Activated CD8-positive, alpha-beta memory T cell treated with anti-CD3 and anti-CD28 coated beads, Interleukin-2, amount 10 ng/mL, durations not matched to agents 7 days and 5 days (primary cell): ENCODE data around the gene SLC23A3. TPM values are rescaled to one million over a fixed set of nuclear protein-coding genes. Genes with fewer than 3 reads are reported as not detected.

Experiments used
- ATAC-seq: fragments of 150-1000 bp; cut with Tn5 transposase; one replicate; pipeline ENCODE4 v1.10.0; 2021; ENCODE audit warnings: moderate library complexity
- CTCF ChIA-PET: fragments of 350-600 bp; sonication (Branson Sonifier 250); formaldehyde crosslinking; loops from one replicate; lab custom pipeline; 2021; ENCODE audit warnings: antibody characterized with exemption; lab: Charles Lee
- DNase-seq: peaks from one replicate; pipeline ENCODE4 v3.0.0-alpha.2; 2020
- H3K27ac Mint-ChIP-seq: one replicate; pipeline ENCODE4 v1.8.0; 2021; ENCODE audit warnings: mild to moderate bottlenecking, mixed read lengths
- H3K27me3 Mint-ChIP-seq: one replicate; pipeline ENCODE4 v1.8.0; 2021; ENCODE audit warnings: mixed read lengths
- H3K36me3 Mint-ChIP-seq: one replicate; pipeline ENCODE4 v1.8.0; 2021; ENCODE audit warnings: mild to moderate bottlenecking, mixed read lengths
- H3K4me1 Mint-ChIP-seq: one replicate; pipeline ENCODE4 v1.8.0; 2021; ENCODE audit warnings: mixed read lengths
- H3K4me3 Mint-ChIP-seq: one replicate; pipeline ENCODE4 v1.8.0; 2021; ENCODE audit warnings: mild to moderate bottlenecking, moderate library complexity, mixed read lengths
- H3K9me3 Mint-ChIP-seq: one replicate; pipeline ENCODE4 v1.8.0; 2022; ENCODE audit warnings: low read depth, mixed read lengths
- total RNA-seq, 2 experiments: library from RNA; stranded (reverse); gene quantifications; one replicate each; pipeline ENCODE4 v1.2.3, GENCODE V29; 2021

Gene SLC23A3
- total RNA-seq, 2 experiments from 2014 or later, result 2.6 to 3.2 TPM

- DNase-seq, result no peak
- Mint-ChIP-seq H3K27me3 (no peaks in the 10 kb centered on the region), H3K4me1 (peaks cover 12% of the 10 kb centered on the region), H3K27ac (no peak overlapping the region), H3K4me3 (no peak overlapping the region), H3K36me3 (no peaks in the 10 kb centered on the region), H3K9me3 (no peaks in the 10 kb centered on the region)
- ATAC-seq, result no peak
- CTCF ChIA-PET, result interaction anchor here (1.0 to 10.6 kb wide), 9 partner anchors 10 to 177 kb away, joined by 3 to 141 read pairs (median 5); partner anchors contain the start of gene IHH
Observed at GRCh38 chr2:219122202-219122980, 47.4 kb downstream of the SLC23A3 start.

- H3K27ac Mint-ChIP-seq, result no peak overlapping the region
- no peaks in the 10 kb centered on the region for H3K36me3 Mint-ChIP-seq
- peaks cover 9% of the 10 kb centered on the region for H3K4me1 Mint-ChIP-seq
- H3K27me3 Mint-ChIP-seq, result no peaks in the 10 kb centered on the region
- H3K9me3 Mint-ChIP-seq, result no peaks in the 10 kb centered on the region
- CTCF ChIA-PET, result interaction anchor here (0.7 to 10.6 kb wide), 26 partner anchors 8 to 232 kb away, joined by 3 to 141 read pairs (median 4); partner anchors contain the start of gene IHH
- no peak for ATAC-seq
- H3K4me3 Mint-ChIP-seq, result no peak overlapping the region
- no peak for DNase-seq
Observed at GRCh38 chr2:219120082-219120481, 49.7 kb downstream of the SLC23A3 start.

GRCh38 chr2:219119422-219120043 lies 50.3 kb downstream of the SLC23A3 start:
- CTCF ChIA-PET, result interaction anchor here (0.7 to 10.6 kb wide), 28 partner anchors 9 to 232 kb away, joined by 3 to 141 read pairs (median 4); partner anchors contain the start of gene IHH
- no peaks in the 10 kb centered on the region for H3K36me3 Mint-ChIP-seq
- H3K4me3 Mint-ChIP-seq, result no peak overlapping the region
- DNase-seq (peak; percentile 69), ATAC-seq (peak; percentile 49)
- H3K9me3 Mint-ChIP-seq, result no peaks in the 10 kb centered on the region
- no peak overlapping the region for H3K27ac Mint-ChIP-seq
- peaks cover 7% of the 10 kb centered on the region for H3K4me1 Mint-ChIP-seq
- no peaks in the 10 kb centered on the region for H3K27me3 Mint-ChIP-seq

- Mint-ChIP-seq H3K4me3 (no peak overlapping the region), H3K9me3 (no peaks in the 10 kb centered on the region), H3K4me1 (no peaks in the 10 kb centered on the region), H3K27ac (no peak overlapping the region), H3K27me3 (no peaks in the 10 kb centered on the region), H3K36me3 (no peaks in the 10 kb centered on the region)
- DNase-seq (no peak), ATAC-seq (no peak)
- CTCF ChIA-PET, result interaction anchor here (1.3 to 10.6 kb wide), 9 partner anchors 10 to 175 kb away, joined by 3 to 141 read pairs (median 7); partner anchors contain the start of gene IHH
Observed at GRCh38 chr2:219118504-219118903, 51.3 kb downstream of the SLC23A3 start.

GRCh38 chr2:219116776-219117646 lies 52.8 kb downstream of the SLC23A3 start:
- CTCF ChIA-PET, result interaction anchor here (1.4 to 10.6 kb wide), 7 partner anchors 10 to 183 kb away, joined by 3 to 141 read pairs (median 12); partner anchors contain the start of gene IHH
- no peaks in the 10 kb centered on the region for H3K36me3 Mint-ChIP-seq
- ATAC-seq, result no peak
- H3K4me1 Mint-ChIP-seq, result peaks cover 2% of the 10 kb centered on the region
- H3K4me3 Mint-ChIP-seq, result no peak overlapping the region
- H3K9me3 Mint-ChIP-seq, result no peaks in the 10 kb centered on the region
- DNase-seq, result no peak
- no peaks in the 10 kb centered on the region for H3K27me3 Mint-ChIP-seq
- no peak overlapping the region for H3K27ac Mint-ChIP-seq

DNA sequence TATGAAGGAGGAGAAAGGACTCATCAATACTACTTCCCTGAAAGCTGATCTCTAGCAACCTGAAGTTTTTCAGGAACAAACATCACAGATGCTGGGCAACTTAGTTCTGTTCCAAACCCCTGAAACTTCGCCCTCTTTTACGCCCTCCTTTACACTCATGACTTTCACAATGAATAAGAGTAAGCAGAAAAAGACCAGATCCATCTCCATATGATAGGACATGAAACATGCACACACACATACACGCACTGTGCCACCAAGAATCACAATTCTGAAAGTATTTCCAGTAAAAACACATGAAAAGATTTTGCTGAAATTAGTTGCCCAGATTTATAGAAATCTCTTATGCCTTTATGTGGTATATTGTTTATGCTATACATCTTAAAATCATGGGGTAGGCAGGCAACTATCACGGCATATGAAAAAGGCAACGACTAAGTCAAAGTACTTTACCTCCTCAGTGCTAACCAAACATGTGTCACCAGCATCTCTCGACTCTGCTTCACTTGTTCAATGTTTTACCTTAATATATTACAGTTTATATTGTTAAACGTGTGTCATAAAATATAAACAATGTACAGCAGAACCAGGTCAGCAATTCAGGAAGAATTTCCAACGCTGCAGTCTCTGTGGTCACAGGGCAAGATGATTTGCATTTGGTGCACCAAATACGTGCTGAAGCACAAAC lies 57.0 kb downstream of the SLC23A3 start:
- H3K9me3 Mint-ChIP-seq, result no peaks in the 10 kb centered on the region
- ATAC-seq, result no peak
- H3K4me1 Mint-ChIP-seq, result peaks cover 2% of the 10 kb centered on the region
- H3K27ac Mint-ChIP-seq, result no peak overlapping the region
- DNase-seq, result no peak
- H3K4me3 Mint-ChIP-seq, result no peak overlapping the region
- no peaks in the 10 kb centered on the region for H3K27me3 Mint-ChIP-seq
- H3K36me3 Mint-ChIP-seq, result no peaks in the 10 kb centered on the region
- CTCF ChIA-PET, result interaction anchor here (0.9 to 1.4 kb wide), 4 partner anchors 9 to 83 kb away, joined by 3 to 5 read pairs (median 4); no protein-coding TSS in a partner anchor

- Mint-ChIP-seq H3K4me1 (peaks cover 2% of the 10 kb centered on the region), H3K36me3 (no peaks in the 10 kb centered on the region), H3K27ac (no peak overlapping the region), H3K27me3 (no peaks in the 10 kb centered on the region), H3K9me3 (no peaks in the 10 kb centered on the region), H3K4me3 (no peak overlapping the region)
- ATAC-seq, result no peak
- CTCF ChIA-PET, result interaction anchor here (0.9 to 1.4 kb wide), 6 partner anchors 8 to 183 kb away, joined by 3 to 5 read pairs (median 4); no protein-coding TSS in a partner anchor
- no peak for DNase-seq
Observed at GRCh38 chr2:219112062-219112406, 57.8 kb downstream of the SLC23A3 start.

Other genes with a start within 250 kb of the SLC23A3 start
- gene CDK5R2, start 210.4 kb downstream of the SLC23A3 start, total RNA-seq, result not detected
- gene FEV, start 184.8 kb downstream of the SLC23A3 start, total RNA-seq, result not detected
- gene CRYBA2, start 176.6 kb downstream of the SLC23A3 start, total RNA-seq, result not detected
- gene CFAP65, start 128.5 kb downstream of the SLC23A3 start, total RNA-seq, result not detected
- gene IHH, start 109.1 kb downstream of the SLC23A3 start, total RNA-seq, result not detected
- 10 to 100 TPM; 14.4 to 19.4 TPM for gene NHEJ1, start 9.2 kb downstream of the SLC23A3 start, total RNA-seq
- 10 to 100 TPM; 66.9 to 72.0 TPM for gene CNPPD1, start 6.9 kb upstream of the SLC23A3 start, total RNA-seq
- 100 to 1,000 TPM in 1 of 2 experiments, 10 to 100 TPM in 1; 95.8 to 110 TPM for gene RETREG2, start 8.2 kb upstream of the SLC23A3 start, total RNA-seq
- 10 to 100 TPM; 60.2 to 60.6 TPM for gene ZFAND2B, start 36.8 kb upstream of the SLC23A3 start, total RNA-seq
- gene ABCB6, start 48.9 kb upstream of the SLC23A3 start, total RNA-seq, result 10 to 100 TPM; 12.6 to 15.2 TPM
- 10 to 100 TPM; 56.6 to 60.7 TPM for gene ATG9A, start 59.6 kb upstream of the SLC23A3 start, total RNA-seq
- gene ANKZF1, start 59.8 kb upstream of the SLC23A3 start, total RNA-seq, result 100 to 1,000 TPM in 1 of 2 experiments, 10 to 100 TPM in 1; 89.4 to 105 TPM
- gene GLB1L, start 75.4 kb upstream of the SLC23A3 start, total RNA-seq, result 1 to 10 TPM; 4.3 to 4.9 TPM
- gene STK16, start 75.5 kb upstream of the SLC23A3 start, total RNA-seq, result 10 to 100 TPM; 37.3 to 41.7 TPM
- gene TUBA4B, start 83.2 kb upstream of the SLC23A3 start, total RNA-seq, result not detected
- 100 to 1,000 TPM; 244 to 337 TPM for gene TUBA4A, start 83.9 kb upstream of the SLC23A3 start, total RNA-seq
- gene DNAJB2, start 109.3 kb upstream of the SLC23A3 start, total RNA-seq, result 10 to 100 TPM; 48.2 to 49.0 TPM
- under 1 TPM in 1 of 2 experiments, not detected in 1; 0.28 TPM for gene PTPRN, start 139.4 kb upstream of the SLC23A3 start, total RNA-seq
- not detected for gene RESP18, start 162.7 kb upstream of the SLC23A3 start, total RNA-seq
- gene DNPEP, start 217.9 kb upstream of the SLC23A3 start, total RNA-seq, result 10 to 100 TPM; 60.3 to 64.8 TPM
- gene DES, start 248.3 kb upstream of the SLC23A3 start, total RNA-seq, result not detected